ENCODE data around the gene NEMP1.

GRCh38 chr12:57039016-57039798 is 39.4 kb downstream of the NEMP1 start:
- TF ChIP-seq NFIC (IDR thresholded peaks at IDR 0.05; ENCODE audit: low read depth, low read length) = no peak
- no peak for TF ChIP-seq SMARCA5 (IDR thresholded peaks at IDR 0.05)
- TF ChIP-seq CHD1 (IDR thresholded peaks at IDR 0.05; ENCODE audit: low read depth, low read length) = no peak
- TF ChIP-seq, protein P1, sequence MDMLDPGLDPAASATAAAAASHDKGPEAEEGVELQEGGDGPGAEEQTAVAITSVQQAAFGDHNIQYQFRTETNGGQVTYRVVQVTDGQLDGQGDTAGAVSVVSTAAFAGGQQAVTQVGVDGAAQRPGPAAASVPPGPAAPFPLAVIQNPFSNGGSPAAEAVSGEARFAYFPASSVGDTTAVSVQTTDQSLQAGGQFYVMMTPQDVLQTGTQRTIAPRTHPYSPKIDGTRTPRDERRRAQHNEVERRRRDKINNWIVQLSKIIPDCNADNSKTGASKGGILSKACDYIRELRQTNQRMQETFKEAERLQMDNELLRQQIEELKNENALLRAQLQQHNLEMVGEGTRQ (IDR thresholded peaks at IDR 0.05; ENCODE audit: borderline replicate concordance, low read depth, low read length) = no peak
- TF ChIP-seq CBX3 (IDR thresholded peaks at IDR 0.05; ENCODE audit: borderline replicate concordance, low read depth) = no peak
- no peak for TF ChIP-seq CTCF (IDR thresholded peaks at IDR 0.05 in 2 of 3, conservative IDR thresholded peaks at IDR 0.05 in 1 of 3; ENCODE audit: control insufficient read depth in 2 of 3, extremely low read depth in 1 of 3, insufficient read depth in 1 of 3, low read depth in 3 of 3, low read length in 3 of 3)
- TF ChIP-seq SP1 (IDR thresholded peaks at IDR 0.05; ENCODE audit: low read depth, low read length) = no peak
- TF ChIP-seq ZZZ3 (IDR thresholded peaks at IDR 0.05; ENCODE audit: control insufficient read depth, insufficient read length, low read depth) = no peak
- no peak for TF ChIP-seq PKNOX1 (IDR thresholded peaks at IDR 0.05)
